ENCODE results near the gene POLA2.
A peak's percentile ranks its signal among the peaks of the same experiment; 100 is the strongest.

The POLA2 gene, protein sequence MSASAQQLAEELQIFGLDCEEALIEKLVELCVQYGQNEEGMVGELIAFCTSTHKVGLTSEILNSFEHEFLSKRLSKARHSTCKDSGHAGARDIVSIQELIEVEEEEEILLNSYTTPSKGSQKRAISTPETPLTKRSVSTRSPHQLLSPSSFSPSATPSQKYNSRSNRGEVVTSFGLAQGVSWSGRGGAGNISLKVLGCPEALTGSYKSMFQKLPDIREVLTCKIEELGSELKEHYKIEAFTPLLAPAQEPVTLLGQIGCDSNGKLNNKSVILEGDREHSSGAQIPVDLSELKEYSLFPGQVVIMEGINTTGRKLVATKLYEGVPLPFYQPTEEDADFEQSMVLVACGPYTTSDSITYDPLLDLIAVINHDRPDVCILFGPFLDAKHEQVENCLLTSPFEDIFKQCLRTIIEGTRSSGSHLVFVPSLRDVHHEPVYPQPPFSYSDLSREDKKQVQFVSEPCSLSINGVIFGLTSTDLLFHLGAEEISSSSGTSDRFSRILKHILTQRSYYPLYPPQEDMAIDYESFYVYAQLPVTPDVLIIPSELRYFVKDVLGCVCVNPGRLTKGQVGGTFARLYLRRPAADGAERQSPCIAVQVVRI

DNA sequence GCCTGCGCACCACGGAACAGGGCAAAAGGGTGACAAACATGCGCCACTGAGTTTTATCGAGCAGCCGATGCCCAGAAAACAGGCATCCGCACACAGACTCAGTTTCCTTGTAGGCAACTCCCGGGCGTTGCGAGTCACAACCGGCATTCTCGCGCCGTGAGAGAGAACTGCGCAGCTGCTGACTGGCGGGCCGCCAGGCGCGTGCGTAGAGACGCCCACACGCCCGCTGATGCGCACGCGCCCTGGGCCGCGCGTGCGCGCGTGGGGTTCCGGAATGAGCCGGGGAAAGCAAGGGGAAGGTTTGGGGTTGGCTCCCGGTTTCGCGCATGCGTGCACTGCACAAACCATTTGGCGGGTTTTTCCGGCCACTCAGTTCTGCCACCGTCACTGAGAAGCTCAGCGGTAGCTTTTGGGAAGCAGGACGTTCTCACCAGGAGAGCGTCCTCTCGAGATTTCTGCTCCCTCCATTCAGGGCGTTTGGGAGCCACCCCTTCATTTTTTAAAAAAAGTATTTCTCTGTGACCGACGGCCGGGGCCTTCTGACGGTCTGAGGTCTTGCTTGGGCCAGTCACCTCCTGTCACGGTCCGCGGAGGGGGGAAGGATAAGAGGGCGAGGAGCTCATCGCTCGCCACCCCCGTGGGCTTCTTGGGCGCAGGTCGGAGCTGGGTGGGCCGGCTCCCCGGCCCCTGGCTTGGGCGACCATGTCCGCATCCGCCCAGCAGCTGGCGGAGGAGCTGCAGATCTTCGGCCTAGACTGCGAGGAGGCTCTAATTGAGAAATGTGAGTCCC is at the start of gene POLA2:
Gene POLA2 (plus strand): TSS at position 372 of the 790 bp plus-strand sequence. CDS start 331 bp downstream, at position 703.
- ATAC-seq: peak; percentile 91
- TF ChIP-seq RARB (CRISPR knock-in tag; IDR thresholded peaks at IDR 0.05): no peak
- TF ChIP-seq, protein P1, sequence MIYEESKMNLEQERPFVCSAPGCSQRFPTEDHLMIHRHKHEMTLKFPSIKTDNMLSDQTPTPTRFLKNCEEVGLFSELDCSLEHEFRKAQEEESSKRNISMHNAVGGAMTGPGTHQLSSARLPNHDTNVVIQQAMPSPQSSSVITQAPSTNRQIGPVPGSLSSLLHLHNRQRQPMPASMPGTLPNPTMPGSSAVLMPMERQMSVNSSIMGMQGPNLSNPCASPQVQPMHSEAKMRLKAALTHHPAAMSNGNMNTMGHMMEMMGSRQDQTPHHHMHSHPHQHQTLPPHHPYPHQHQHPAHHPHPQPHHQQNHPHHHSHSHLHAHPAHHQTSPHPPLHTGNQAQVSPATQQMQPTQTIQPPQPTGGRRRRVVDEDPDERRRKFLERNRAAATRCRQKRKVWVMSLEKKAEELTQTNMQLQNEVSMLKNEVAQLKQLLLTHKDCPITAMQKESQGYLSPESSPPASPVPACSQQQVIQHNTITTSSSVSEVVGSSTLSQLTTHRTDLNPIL (CRISPR knock-in tag; IDR thresholded peaks at IDR 0.05; ENCODE audit: low read depth): no peak
- no peak for TF ChIP-seq OSR1 (CRISPR knock-in tag; IDR thresholded peaks at IDR 0.05)
- TF ChIP-seq, protein P2, sequence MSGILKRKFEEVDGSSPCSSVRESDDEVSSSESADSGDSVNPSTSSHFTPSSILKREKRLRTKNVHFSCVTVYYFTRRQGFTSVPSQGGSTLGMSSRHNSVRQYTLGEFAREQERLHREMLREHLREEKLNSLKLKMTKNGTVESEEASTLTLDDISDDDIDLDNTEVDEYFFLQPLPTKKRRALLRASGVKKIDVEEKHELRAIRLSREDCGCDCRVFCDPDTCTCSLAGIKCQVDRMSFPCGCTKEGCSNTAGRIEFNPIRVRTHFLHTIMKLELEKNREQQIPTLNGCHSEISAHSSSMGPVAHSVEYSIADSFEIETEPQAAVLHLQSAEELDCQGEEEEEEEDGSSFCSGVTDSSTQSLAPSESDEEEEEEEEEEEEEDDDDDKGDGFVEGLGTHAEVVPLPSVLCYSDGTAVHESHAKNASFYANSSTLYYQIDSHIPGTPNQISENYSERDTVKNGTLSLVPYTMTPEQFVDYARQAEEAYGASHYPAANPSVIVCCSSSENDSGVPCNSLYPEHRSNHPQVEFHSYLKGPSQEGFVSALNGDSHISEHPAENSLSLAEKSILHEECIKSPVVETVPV (CRISPR knock-in tag; IDR thresholded peaks at IDR 0.05): no peak
- no peak for TF ChIP-seq PPARA (CRISPR knock-in tag; IDR thresholded peaks at IDR 0.05; ENCODE audit: borderline replicate concordance)
- no peak for TF ChIP-seq PATZ1 (CRISPR knock-in tag; IDR thresholded peaks at IDR 0.05; ENCODE audit: borderline replicate concordance)
- TF ChIP-seq BACH2 (CRISPR knock-in tag; IDR thresholded peaks at IDR 0.05; ENCODE audit: borderline replicate concordance): no peak

DNA sequence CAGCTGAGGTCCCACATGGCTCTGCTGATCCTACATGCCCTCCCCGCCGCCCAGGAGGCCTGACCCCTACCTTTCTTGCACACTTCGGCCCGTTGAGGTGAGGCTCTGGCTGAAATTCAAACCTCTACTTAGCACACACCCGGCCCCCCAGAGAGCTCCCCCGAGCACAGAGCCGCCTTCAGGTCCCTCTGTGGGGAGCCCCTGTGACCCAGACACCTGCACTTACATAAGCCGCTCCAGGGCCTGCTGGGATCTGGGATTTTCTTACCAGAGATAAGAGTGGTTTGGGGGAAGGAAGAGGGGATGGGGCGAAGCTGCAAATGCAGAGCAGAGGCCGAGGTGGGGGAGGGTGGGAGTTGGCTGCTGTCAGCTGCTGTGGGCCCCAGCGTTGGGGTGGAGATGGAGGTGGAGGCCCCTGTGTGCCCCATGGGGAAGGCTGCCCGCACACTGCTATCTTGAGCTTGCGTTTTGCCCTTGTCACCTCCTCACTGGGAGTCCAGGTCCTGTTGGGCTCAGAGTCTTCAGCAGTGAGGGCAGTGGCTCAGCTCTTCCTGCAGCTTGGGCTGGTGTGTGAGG is 49.4 kb upstream of the POLA2 start:
- TF ChIP-seq CSDC2 (CRISPR knock-in tag; IDR thresholded peaks at IDR 0.05) (no peak), ISL1 (CRISPR knock-in tag; IDR thresholded peaks at IDR 0.05) (no peak), TCF4 (CRISPR knock-in tag; IDR thresholded peaks at IDR 0.05; ENCODE audit: borderline replicate concordance) (no peak)
- no peak; the same call in 2 of the 3 replicates for ATAC-seq

GRCh38 chr11:65213322-65214211 is 48.2 kb upstream of the POLA2 start:
- TF ChIP-seq TCF4 (CRISPR knock-in tag; IDR thresholded peaks at IDR 0.05; ENCODE audit: borderline replicate concordance) (no peak), TOX (CRISPR knock-in tag; IDR thresholded peaks at IDR 0.05; ENCODE audit: borderline replicate concordance) (no peak), GLIS3 (CRISPR knock-in tag; IDR thresholded peaks at IDR 0.05) (no peak), RARB (CRISPR knock-in tag; IDR thresholded peaks at IDR 0.05) (no peak), BACH2 (CRISPR knock-in tag; IDR thresholded peaks at IDR 0.05; ENCODE audit: borderline replicate concordance) (no peak), CSDC2 (CRISPR knock-in tag; IDR thresholded peaks at IDR 0.05) (no peak), ZNF8 (CRISPR knock-in tag; IDR thresholded peaks at IDR 0.05) (no peak), ESRRG (CRISPR knock-in tag; IDR thresholded peaks at IDR 0.05) (no peak), OSR1 (CRISPR knock-in tag; IDR thresholded peaks at IDR 0.05) (no peak), PPARA (CRISPR knock-in tag; IDR thresholded peaks at IDR 0.05; ENCODE audit: borderline replicate concordance) (no peak)
- TF ChIP-seq, protein P3, sequence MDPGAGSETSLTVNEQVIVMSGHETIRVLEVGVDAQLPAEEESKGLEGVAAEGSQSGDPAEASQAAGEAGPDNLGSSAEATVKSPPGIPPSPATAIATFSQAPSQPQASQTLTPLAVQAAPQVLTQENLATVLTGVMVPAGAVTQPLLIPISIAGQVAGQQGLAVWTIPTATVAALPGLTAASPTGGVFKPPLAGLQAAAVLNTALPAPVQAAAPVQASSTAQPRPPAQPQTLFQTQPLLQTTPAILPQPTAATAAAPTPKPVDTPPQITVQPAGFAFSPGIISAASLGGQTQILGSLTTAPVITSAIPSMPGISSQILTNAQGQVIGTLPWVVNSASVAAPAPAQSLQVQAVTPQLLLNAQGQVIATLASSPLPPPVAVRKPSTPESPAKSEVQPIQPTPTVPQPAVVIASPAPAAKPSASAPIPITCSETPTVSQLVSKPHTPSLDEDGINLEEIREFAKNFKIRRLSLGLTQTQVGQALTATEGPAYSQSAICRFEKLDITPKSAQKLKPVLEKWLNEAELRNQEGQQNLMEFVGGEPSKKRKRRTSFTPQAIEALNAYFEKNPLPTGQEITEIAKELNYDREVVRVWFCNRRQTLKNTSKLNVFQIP (CRISPR knock-in tag; IDR thresholded peaks at IDR 0.05; ENCODE audit: borderline replicate concordance, low read depth): no peak
- TF ChIP-seq, protein P2 (CRISPR knock-in tag; IDR thresholded peaks at IDR 0.05): no peak
- peak; percentile 12 for ATAC-seq

All from SK-N-SH treated with all-trans-retinoic acid at 6 μM for 48 hours (cell line).